HG03196 (cell line): ENCODE measurements around the gene NAV2.

Source experiments
- ATAC-seq: cut with Tn5 transposase; IDR thresholded peaks from one replicate; pipeline ENCODE4 v1.9.1; 2021; ENCODE audit not compliant: unreplicated experiment

Gene NAV2

GRCh38 chr11:19805376-19805775, 92.7 kb downstream of the NAV2 start:
- no peak for ATAC-seq

GRCh38 chr11:19805827-19806226, 93.2 kb downstream of the NAV2 start:
- ATAC-seq, result no peak

GRCh38 chr11:19806251-19806650, 93.6 kb downstream of the NAV2 start:
- no peak for ATAC-seq

GRCh38 chr11:19808076-19808911, 95.7 kb downstream of the NAV2 start:
- no peak for ATAC-seq

GRCh38 chr11:19810852-19811251, 98.2 kb downstream of the NAV2 start:
- no peak for ATAC-seq

GRCh38 chr11:19811380-19811779, 98.7 kb downstream of the NAV2 start:
- no peak for ATAC-seq

- no peak for ATAC-seq
Measured at GRCh38 chr11:19812096-19812495, 99.5 kb downstream of the NAV2 start.

GRCh38 chr11:19812710-19813109, 100.1 kb downstream of the NAV2 start:
- no peak for ATAC-seq

- ATAC-seq, result no peak
Measured at GRCh38 chr11:19813158-19813879, 100.7 kb downstream of the NAV2 start.

- ATAC-seq, result no peak
Measured at GRCh38 chr11:19814421-19814820, 101.8 kb downstream of the NAV2 start.

- ATAC-seq, result no peak
Measured at GRCh38 chr11:19816040-19816439, 103.4 kb downstream of the NAV2 start.

GRCh38 chr11:19816817-19817216, 104.2 kb downstream of the NAV2 start:
- no peak for ATAC-seq

GRCh38 chr11:19817265-19817851, 104.7 kb downstream of the NAV2 start:
- no peak for ATAC-seq

- no peak for ATAC-seq
Measured at GRCh38 chr11:19817870-19818269, 105.2 kb downstream of the NAV2 start.

- no peak for ATAC-seq
Measured at GRCh38 chr11:19818619-19819018, 106.0 kb downstream of the NAV2 start.

- ATAC-seq, result no peak
Measured at GRCh38 chr11:19819148-19819547, 106.5 kb downstream of the NAV2 start.

- ATAC-seq, result no peak
Measured at GRCh38 chr11:19820100-19820499, 107.5 kb downstream of the NAV2 start.

GRCh38 chr11:19821412-19821875, 108.8 kb downstream of the NAV2 start:
- ATAC-seq, result no peak

- ATAC-seq, result no peak
Measured at GRCh38 chr11:19821993-19822392, 109.4 kb downstream of the NAV2 start.

GRCh38 chr11:19822531-19822930, 109.9 kb downstream of the NAV2 start:
- no peak for ATAC-seq

GRCh38 chr11:19826606-19827005, 114.0 kb downstream of the NAV2 start:
- ATAC-seq, result no peak
